Thyroid gland (tissue), 4 donors: ENCODE measurements around the gene ZNF19. TPM values are rescaled to one million over a fixed set of nuclear protein-coding genes. Genes with fewer than 3 reads are reported as not detected.

Experiments used
- DNase-seq, 2 donors: peaks; one replicate each; pipeline ENCODE4 v3.0.0-alpha.2; 2019
- H3K27ac ChIP-seq, 3 donors: fragments of 200-600 bp; sonication (generic); 1 replicate in 2 of 3; 2 replicates in 1 of 3; pipeline ENCODE4 v1.5.1; 2016 to 2019; ENCODE audit warnings: mild to moderate bottlenecking in 1 of 3, moderate library complexity in 1 of 3
- H3K27me3 ChIP-seq: fragments of 200-600 bp; sonication (generic); one replicate; pipeline ENCODE4 v1.5.1; 2019
- H3K36me3 ChIP-seq, 2 donors: fragments of 200-600 bp; sonication (generic); one replicate each; pipeline ENCODE4 v1.5.1; 2016 to 2019
- H3K4me1 ChIP-seq, 2 donors: fragments of 200-600 bp; sonication (generic); one replicate each; pipeline ENCODE4 v1.5.1; 2017 to 2019
- H3K4me3 ChIP-seq, 3 donors: fragments of 200-600 bp; sonication (generic); replicated peaks in 1 of 3; 1 replicate in 2 of 3; 2 replicates in 1 of 3; pipeline ENCODE4 v1.5.1; 2016; ENCODE audit warnings: mild to moderate bottlenecking in 1 of 3
- H3K9me3 ChIP-seq: fragments of 200-600 bp; sonication (generic); one replicate; pipeline ENCODE4 v1.5.1; 2017
- POLR2A ChIP-seq, 2 donors: fragments of 450-650 bp; IDR thresholded peaks; one replicate each; pipeline ENCODE4 v1.6.1; 2017; ENCODE audit warnings: antibody characterized with exemption in 2 of 2, mild to moderate bottlenecking in 2 of 2, moderate library complexity in 1 of 2
- WGBS, 2 donors: methylation state at CpG; one replicate each; pipeline ENCODE4 v1.1.5; 2017; 5-methylcytosine and 5-hydroxymethylcytosine counted together
- intact Hi-C: fragments of 100-400 bp; cut with DNase I; formaldehyde crosslinking; loops from one replicate; pipeline ENCODE4 v1.15.1; 2023
- total RNA-seq, 4 donors: library from RNA; depleted of rRNA; stranded (reverse); fragments of >200 nt; gene quantifications; one replicate each; pipeline ENCODE4 v1.2.3, GENCODE V29; 2016
- TF ChIP-seq, protein P1 (sequence below), 6 experiments: fragments of 200-600 bp in 3 of 6; fragments of 450-650 bp in 3 of 6; sonication (generic) in 3 of 6; IDR thresholded peaks; one replicate each; pipeline ENCODE4 v1.5.1; 2016 to 2019; ENCODE audit warnings: antibody characterized with exemption in 6 of 6, mild to moderate bottlenecking in 2 of 6, inconsistent platforms in 1 of 6, moderate library complexity in 1 of 6

ZNF19 gene
- total RNA-seq, 4 donors from 2014 or later, result 17.2 to 28.3 (median 24.0) TPM

DNA sequence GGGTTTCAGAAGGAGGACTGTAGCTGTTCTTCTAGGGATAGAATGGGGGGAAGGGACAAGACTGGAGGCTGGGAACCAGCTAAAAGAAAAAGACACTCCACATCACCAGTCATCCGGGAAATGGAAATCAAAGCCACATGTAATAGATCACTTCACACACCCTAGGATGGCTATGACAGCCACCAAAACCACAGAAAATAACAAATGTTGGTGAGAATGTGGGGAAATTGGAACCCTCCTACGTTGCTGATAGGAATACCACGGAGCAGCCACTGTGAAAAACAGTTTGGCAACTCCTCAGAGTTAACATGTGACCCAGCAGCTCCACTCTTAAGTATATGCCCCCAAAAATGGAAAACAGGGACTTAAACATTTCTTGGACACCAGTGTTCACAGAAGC lies 49.6 kb downstream of the ZNF19 start:
- Histone ChIP-seq H3K27me3 (no peaks in the 10 kb centered on the region), H3K27ac (no peak overlapping the region), H3K4me3 (no peak overlapping the region), H3K36me3 (no peaks in the 10 kb centered on the region), H3K9me3 (no peaks in the 10 kb centered on the region), H3K4me1 (no peaks in the 10 kb centered on the region)
- 42 to 54% methylated on average over 3 of the region's 3 CpGs for WGBS, 2 donors
- intact Hi-C loops, result no loop called here
- TF ChIP-seq, protein P1, sequence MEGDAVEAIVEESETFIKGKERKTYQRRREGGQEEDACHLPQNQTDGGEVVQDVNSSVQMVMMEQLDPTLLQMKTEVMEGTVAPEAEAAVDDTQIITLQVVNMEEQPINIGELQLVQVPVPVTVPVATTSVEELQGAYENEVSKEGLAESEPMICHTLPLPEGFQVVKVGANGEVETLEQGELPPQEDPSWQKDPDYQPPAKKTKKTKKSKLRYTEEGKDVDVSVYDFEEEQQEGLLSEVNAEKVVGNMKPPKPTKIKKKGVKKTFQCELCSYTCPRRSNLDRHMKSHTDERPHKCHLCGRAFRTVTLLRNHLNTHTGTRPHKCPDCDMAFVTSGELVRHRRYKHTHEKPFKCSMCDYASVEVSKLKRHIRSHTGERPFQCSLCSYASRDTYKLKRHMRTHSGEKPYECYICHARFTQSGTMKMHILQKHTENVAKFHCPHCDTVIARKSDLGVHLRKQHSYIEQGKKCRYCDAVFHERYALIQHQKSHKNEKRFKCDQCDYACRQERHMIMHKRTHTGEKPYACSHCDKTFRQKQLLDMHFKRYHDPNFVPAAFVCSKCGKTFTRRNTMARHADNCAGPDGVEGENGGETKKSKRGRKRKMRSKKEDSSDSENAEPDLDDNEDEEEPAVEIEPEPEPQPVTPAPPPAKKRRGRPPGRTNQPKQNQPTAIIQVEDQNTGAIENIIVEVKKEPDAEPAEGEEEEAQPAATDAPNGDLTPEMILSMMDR (IDR thresholded peaks at IDR 0.05), result no peak
- TF ChIP-seq POLR2A (IDR thresholded peaks at IDR 0.05), result no peak
- DNase-seq, result no peak

DNA sequence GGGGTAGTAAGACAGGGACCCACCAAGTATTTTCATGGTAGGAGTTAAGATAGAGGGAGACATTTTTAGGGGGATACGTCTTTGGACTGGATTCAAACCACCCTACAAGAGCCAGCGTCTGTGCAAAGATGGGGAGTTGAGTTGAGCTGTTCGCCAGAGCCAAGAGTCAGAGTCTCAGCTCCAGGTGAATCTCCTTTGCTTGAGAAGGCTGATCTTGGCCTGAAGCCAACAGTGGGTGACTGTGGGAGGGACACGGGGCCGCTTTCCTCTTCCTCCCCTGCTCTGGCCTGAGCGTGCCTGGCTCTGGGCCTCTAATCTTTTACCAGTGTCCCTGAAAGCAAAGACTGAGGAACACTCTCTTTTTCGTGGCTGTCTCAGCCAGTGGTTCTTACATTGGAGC lies 52.7 kb downstream of the ZNF19 start:
- no peaks in the 10 kb centered on the region for H3K27me3 ChIP-seq

DNA sequence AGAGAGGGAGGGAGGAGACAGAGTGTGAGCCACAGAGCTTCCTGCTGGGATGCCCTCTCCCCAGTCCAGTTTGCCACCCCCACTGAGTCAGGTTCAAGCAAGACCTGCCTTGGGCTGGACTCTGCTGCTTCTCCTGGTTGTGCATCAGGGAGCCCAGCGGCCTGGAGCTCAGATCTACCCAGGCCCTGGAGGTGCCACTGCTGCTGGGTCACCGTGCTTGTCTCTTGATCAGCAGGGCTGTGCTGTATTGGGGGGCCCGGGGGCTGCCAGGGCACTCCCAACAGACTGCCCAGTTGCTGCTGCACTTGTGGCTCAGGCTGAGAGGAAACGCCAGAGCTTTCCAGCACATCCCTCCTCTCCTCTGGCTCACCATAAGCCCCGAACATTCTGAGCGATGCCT lies 56.2 kb downstream of the ZNF19 start:
- no peaks in the 10 kb centered on the region for H3K9me3 ChIP-seq
- no peak overlapping the region for H3K27ac ChIP-seq
- no peak for DNase-seq
- TF ChIP-seq POLR2A (IDR thresholded peaks at IDR 0.05), result no peak
- TF ChIP-seq, protein P1 (IDR thresholded peaks at IDR 0.05), result no peak
- no peak overlapping the region for H3K4me3 ChIP-seq
- 84 to 87% methylated on average over 6 of the region's 6 CpGs for WGBS, 2 donors
- no peaks in the 10 kb centered on the region for H3K27me3 ChIP-seq
- no peaks in the 10 kb centered on the region for H3K36me3 ChIP-seq
- intact Hi-C loops, result no loop called here
- no peaks in the 10 kb centered on the region for H3K4me1 ChIP-seq

More for the DNA sequence above, 52.7 kb downstream of the ZNF19 start:
- H3K4me3 ChIP-seq, result no peak overlapping the region
- H3K27ac ChIP-seq, result no peak overlapping the region
- TF ChIP-seq, protein P1 (IDR thresholded peaks at IDR 0.05), result no peak
- no peak for TF ChIP-seq POLR2A (IDR thresholded peaks at IDR 0.05)
- DNase-seq, result no peak
- no peaks in the 10 kb centered on the region for H3K4me1 ChIP-seq
- intact Hi-C loops, result no loop called here
- no peaks in the 10 kb centered on the region for H3K9me3 ChIP-seq
- H3K36me3 ChIP-seq, result no peaks in the 10 kb centered on the region
- 80 to 85% methylated on average over 7 of the region's 7 CpGs for WGBS, 2 donors

DNA sequence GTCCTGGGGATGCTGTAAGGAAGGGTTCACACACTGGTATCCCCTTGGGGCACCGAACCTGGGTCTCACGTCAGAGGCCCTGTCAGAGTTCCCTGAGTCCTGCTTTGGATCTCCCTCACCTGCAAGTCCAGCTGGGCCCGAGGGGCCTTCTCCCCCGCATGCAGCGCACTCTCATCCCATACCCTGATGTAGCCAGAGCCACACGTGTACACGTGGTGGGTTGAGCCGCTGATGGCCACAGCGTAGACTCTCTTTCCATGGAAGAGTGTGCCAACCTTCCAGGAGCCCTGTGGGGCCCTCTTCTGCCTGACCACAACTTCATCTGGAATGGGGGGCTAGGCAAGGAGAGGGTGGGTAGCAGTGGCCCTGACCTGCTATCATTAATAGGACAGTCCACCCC lies 57.1 kb downstream of the ZNF19 start:
- TF ChIP-seq, protein P1 (IDR thresholded peaks at IDR 0.05), result no peak
- no peak for TF ChIP-seq POLR2A (IDR thresholded peaks at IDR 0.05)
- Histone ChIP-seq H3K4me1 (no peaks in the 10 kb centered on the region), H3K27me3 (no peaks in the 10 kb centered on the region), H3K9me3 (no peaks in the 10 kb centered on the region), H3K4me3 (no peak overlapping the region), H3K36me3 (no peaks in the 10 kb centered on the region), H3K27ac (no peak overlapping the region)
- intact Hi-C loops, result no loop called here
- no peak for DNase-seq
- WGBS, 2 donors, result 86 to 93% methylated on average over 9 of the region's 9 CpGs

DNA sequence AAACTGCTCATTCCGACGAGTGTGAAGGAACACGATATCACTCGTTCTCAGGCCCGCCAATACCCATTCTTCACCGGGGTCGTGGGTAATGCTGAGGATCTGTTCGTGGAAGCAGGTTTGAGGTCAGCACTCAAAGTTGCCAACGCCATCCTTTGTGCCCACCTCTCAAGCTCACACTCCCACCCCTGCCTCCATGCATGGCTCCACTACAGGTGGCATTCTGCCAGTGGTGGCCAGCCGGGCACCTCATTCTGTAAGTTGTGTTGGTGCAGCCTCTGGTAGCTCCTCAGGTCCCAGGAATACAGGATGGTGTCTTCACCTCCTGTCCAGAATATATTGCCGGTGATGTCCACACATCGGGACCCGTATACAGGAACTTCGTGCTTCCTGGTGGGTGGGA lies 57.9 kb downstream of the ZNF19 start:
- no peak overlapping the region for H3K4me3 ChIP-seq
- intact Hi-C loops, result no loop called here
- DNase-seq, result no peak
- H3K27me3 ChIP-seq, result no peaks in the 10 kb centered on the region
- H3K4me1 ChIP-seq, result no peaks in the 10 kb centered on the region
- no peaks in the 10 kb centered on the region for H3K36me3 ChIP-seq
- WGBS, 2 donors, result 80 to 85% methylated on average over 14 of the region's 14 CpGs
- TF ChIP-seq POLR2A (IDR thresholded peaks at IDR 0.05), result no peak
- TF ChIP-seq, protein P1 (IDR thresholded peaks at IDR 0.05), result no peak
- H3K27ac ChIP-seq, result no peak overlapping the region
- H3K9me3 ChIP-seq, result no peaks in the 10 kb centered on the region
